ENCODE measurements around the gene ANAPC15.

Gene ANAPC15

DNA sequence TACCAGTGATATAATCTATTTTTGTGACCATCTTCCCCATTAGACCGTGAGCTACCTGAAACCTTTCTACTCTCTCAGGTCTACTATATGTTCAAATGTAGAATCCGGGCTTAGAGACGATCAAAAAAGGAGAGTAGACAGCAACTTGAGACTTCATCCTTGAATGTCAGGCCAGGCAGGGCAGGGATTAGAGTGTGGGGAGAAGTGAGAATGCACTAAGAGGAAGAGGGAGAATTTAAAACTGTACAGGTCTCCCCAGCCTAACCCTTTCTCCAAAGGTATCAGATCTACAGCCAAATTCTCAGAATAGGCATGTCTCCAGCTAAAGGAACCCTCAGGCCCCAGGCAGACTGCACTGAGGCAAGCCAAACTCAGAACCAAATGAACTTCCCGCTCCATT is 10.3 kb downstream of the ANAPC15 start (continued):
- TF ChIP-seq, protein P1, sequence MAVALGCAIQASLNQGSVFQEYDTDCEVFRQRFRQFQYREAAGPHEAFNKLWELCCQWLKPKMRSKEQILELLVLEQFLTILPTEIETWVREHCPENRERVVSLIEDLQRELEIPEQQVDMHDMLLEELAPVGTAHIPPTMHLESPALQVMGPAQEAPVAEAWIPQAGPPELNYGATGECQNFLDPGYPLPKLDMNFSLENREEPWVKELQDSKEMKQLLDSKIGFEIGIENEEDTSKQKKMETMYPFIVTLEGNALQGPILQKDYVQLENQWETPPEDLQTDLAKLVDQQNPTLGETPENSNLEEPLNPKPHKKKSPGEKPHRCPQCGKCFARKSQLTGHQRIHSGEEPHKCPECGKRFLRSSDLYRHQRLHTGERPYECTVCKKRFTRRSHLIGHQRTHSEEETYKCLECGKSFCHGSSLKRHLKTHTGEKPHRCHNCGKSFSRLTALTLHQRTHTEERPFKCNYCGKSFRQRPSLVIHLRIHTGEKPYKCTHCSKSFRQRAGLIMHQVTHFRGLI (tag by site-specific recombination; IDR thresholded peaks at IDR 0.05) = no peak
- TF ChIP-seq ZNF548 (tag by site-specific recombination; IDR thresholded peaks at IDR 0.05) (no peak), ZFHX2 (tag by site-specific recombination; conservative IDR thresholded peaks at IDR 0.05) (no peak), ZSCAN30 (tag by site-specific recombination; IDR thresholded peaks at IDR 0.05) (no peak), TRIM28 (IDR thresholded peaks at IDR 0.05; ENCODE audit: borderline replicate concordance, low read length) (no peak)
- TF ChIP-seq, protein P2, sequence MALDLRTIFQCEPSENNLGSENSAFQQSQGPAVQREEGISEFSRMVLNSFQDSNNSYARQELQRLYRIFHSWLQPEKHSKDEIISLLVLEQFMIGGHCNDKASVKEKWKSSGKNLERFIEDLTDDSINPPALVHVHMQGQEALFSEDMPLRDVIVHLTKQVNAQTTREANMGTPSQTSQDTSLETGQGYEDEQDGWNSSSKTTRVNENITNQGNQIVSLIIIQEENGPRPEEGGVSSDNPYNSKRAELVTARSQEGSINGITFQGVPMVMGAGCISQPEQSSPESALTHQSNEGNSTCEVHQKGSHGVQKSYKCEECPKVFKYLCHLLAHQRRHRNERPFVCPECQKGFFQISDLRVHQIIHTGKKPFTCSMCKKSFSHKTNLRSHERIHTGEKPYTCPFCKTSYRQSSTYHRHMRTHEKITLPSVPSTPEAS (tag by site-specific recombination; IDR thresholded peaks at IDR 0.05) = no peak

DNA sequence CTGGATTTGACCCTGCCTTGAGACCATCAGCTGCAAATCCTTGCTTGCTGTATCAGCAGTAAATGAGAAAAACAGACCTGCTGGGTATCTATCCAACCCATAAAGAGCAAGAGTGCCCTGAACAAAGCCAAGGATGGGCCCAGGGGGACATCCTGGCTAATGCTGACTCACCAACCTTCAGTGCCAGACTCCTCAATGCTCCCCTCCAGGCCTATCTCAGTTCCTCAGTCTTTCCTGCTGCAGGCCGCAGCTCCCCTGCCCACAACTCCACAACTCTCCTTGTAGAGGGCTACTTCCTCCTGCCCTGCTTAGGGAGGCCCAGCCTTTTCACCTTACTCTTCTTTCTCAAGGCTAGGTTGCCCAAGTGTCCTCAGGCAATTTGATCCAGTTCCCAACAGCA is 12.0 kb downstream of the ANAPC15 start:
- CTCF ChIA-PET = interaction anchor here (1.0 to 3.2 kb wide), 3 partner anchors 10 to 123 kb away, joined by 4 to 18 read pairs (median 10); no protein-coding TSS in a partner anchor
- Histone ChIP-seq H3K36me3 (ENCODE audit: control insufficient read depth in 2 of 2, insufficient read depth in 1 of 2, low read length in 2 of 2) (peaks cover 0 to 62% of the 10 kb centered on the region in 2 experiments; a peak in 1 of 3 replicates), H3K9me3 (ENCODE audit: control insufficient read depth, insufficient read depth, low read depth, low read length) (no peaks in the 10 kb centered on the region), H3K4me1 (ENCODE audit: control insufficient read depth, insufficient read depth, low read length) (no peaks in the 10 kb centered on the region), H3K27ac (ENCODE audit: extremely low read depth, low read depth, low read length) (no peak overlapping the region), H3K4me3 (ENCODE audit: low read depth, low read length) (no peak overlapping the region)
- POLR2A ChIA-PET = interaction anchor here (0.6 to 0.8 kb wide), 2 partner anchors 15 to 337 kb away, joined by 3 read pairs; no protein-coding TSS in a partner anchor
- TF ChIP-seq SP7 (tag by site-specific recombination; IDR thresholded peaks at IDR 0.05) (no peak), ZNF549 (tag by site-specific recombination; IDR thresholded peaks at IDR 0.05) (no peak), ZNF629 (tag by site-specific recombination; IDR thresholded peaks at IDR 0.05) (no peak), ZNF433 (tag by site-specific recombination; IDR thresholded peaks at IDR 0.05; ENCODE audit: low read depth) (no peak), HOXA7 (CRISPR knock-in tag; IDR thresholded peaks at IDR 0.05; ENCODE audit: borderline replicate concordance) (no peak), ZNF184 (tag by site-specific recombination; IDR thresholded peaks at IDR 0.05) (no peak), ZFP69B (tag by site-specific recombination; IDR thresholded peaks at IDR 0.05) (no peak), ZBTB17 (tag by site-specific recombination; IDR thresholded peaks at IDR 0.05) (no peak), ZSCAN30 (tag by site-specific recombination; IDR thresholded peaks at IDR 0.05) (no peak), HOXC10 (CRISPR knock-in tag; IDR thresholded peaks at IDR 0.05) (no peak), ZFP3 (tag by site-specific recombination; IDR thresholded peaks at IDR 0.05; ENCODE audit: low read depth) (no peak), ZNF112 (tag by site-specific recombination; IDR thresholded peaks at IDR 0.05) (no peak)
- TF ChIP-seq, protein P3, sequence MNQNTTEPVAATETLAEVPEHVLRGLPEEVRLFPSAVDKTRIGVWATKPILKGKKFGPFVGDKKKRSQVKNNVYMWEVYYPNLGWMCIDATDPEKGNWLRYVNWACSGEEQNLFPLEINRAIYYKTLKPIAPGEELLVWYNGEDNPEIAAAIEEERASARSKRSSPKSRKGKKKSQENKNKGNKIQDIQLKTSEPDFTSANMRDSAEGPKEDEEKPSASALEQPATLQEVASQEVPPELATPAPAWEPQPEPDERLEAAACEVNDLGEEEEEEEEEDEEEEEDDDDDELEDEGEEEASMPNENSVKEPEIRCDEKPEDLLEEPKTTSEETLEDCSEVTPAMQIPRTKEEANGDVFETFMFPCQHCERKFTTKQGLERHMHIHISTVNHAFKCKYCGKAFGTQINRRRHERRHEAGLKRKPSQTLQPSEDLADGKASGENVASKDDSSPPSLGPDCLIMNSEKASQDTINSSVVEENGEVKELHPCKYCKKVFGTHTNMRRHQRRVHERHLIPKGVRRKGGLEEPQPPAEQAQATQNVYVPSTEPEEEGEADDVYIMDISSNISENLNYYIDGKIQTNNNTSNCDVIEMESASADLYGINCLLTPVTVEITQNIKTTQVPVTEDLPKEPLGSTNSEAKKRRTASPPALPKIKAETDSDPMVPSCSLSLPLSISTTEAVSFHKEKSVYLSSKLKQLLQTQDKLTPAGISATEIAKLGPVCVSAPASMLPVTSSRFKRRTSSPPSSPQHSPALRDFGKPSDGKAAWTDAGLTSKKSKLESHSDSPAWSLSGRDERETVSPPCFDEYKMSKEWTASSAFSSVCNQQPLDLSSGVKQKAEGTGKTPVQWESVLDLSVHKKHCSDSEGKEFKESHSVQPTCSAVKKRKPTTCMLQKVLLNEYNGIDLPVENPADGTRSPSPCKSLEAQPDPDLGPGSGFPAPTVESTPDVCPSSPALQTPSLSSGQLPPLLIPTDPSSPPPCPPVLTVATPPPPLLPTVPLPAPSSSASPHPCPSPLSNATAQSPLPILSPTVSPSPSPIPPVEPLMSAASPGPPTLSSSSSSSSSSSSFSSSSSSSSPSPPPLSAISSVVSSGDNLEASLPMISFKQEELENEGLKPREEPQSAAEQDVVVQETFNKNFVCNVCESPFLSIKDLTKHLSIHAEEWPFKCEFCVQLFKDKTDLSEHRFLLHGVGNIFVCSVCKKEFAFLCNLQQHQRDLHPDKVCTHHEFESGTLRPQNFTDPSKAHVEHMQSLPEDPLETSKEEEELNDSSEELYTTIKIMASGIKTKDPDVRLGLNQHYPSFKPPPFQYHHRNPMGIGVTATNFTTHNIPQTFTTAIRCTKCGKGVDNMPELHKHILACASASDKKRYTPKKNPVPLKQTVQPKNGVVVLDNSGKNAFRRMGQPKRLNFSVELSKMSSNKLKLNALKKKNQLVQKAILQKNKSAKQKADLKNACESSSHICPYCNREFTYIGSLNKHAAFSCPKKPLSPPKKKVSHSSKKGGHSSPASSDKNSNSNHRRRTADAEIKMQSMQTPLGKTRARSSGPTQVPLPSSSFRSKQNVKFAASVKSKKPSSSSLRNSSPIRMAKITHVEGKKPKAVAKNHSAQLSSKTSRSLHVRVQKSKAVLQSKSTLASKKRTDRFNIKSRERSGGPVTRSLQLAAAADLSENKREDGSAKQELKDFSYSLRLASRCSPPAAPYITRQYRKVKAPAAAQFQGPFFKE (tag by site-specific recombination; IDR thresholded peaks at IDR 0.05; ENCODE audit: borderline replicate concordance) = no peak
- TF ChIP-seq, protein P4, sequence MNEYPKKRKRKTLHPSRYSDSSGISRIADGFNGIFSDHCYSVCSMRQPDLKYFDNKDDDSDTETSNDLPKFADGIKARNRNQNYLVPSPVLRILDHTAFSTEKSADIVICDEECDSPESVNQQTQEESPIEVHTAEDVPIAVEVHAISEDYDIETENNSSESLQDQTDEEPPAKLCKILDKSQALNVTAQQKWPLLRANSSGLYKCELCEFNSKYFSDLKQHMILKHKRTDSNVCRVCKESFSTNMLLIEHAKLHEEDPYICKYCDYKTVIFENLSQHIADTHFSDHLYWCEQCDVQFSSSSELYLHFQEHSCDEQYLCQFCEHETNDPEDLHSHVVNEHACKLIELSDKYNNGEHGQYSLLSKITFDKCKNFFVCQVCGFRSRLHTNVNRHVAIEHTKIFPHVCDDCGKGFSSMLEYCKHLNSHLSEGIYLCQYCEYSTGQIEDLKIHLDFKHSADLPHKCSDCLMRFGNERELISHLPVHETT (tag by site-specific recombination; IDR thresholded peaks at IDR 0.05) = no peak
- TF ChIP-seq, protein P5, sequence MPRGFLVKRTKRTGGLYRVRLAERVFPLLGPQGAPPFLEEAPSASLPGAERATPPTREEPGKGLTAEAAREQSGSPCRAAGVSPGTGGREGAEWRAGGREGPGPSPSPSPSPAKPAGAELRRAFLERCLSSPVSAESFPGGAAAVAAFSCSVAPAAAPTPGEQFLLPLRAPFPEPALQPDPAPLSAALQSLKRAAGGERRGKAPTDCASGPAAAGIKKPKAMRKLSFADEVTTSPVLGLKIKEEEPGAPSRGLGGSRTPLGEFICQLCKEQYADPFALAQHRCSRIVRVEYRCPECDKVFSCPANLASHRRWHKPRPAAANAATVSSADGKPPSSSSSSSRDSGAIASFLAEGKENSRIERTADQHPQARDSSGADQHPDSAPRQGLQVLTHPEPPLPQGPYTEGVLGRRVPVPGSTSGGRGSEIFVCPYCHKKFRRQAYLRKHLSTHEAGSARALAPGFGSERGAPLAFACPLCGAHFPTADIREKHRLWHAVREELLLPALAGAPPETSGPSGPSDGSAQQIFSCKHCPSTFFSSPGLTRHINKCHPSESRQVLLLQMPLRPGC (tag by site-specific recombination; IDR thresholded peaks at IDR 0.05) = no peak
- TF ChIP-seq, protein P1 (tag by site-specific recombination; IDR thresholded peaks at IDR 0.05) = no peak
- TF ChIP-seq, protein P6, sequence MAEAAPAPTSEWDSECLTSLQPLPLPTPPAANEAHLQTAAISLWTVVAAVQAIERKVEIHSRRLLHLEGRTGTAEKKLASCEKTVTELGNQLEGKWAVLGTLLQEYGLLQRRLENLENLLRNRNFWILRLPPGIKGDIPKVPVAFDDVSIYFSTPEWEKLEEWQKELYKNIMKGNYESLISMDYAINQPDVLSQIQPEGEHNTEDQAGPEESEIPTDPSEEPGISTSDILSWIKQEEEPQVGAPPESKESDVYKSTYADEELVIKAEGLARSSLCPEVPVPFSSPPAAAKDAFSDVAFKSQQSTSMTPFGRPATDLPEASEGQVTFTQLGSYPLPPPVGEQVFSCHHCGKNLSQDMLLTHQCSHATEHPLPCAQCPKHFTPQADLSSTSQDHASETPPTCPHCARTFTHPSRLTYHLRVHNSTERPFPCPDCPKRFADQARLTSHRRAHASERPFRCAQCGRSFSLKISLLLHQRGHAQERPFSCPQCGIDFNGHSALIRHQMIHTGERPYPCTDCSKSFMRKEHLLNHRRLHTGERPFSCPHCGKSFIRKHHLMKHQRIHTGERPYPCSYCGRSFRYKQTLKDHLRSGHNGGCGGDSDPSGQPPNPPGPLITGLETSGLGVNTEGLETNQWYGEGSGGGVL (tag by site-specific recombination; IDR thresholded peaks at IDR 0.05) = no peak
